IMR-90 (cell line): ENCODE results near the gene RAB31.

Source experiments
- CEBPB ChIP-seq: IDR thresholded peaks from 2 replicates; pipeline ENCODE4 v1.6.1; 2012; ENCODE audit warnings: low read depth, low read length, improper control_type of control experiment
- CHD1 ChIP-seq: IDR thresholded peaks from 2 replicates; pipeline ENCODE4 v1.6.1; 2012; ENCODE audit warnings: low read depth, low read length, improper control_type of control experiment
- CTCF ChIP-seq: conservative IDR thresholded peaks from 2 replicates; pipeline ENCODE4 v1.5.1; 2012; ENCODE audit warnings: mild to moderate bottlenecking, low read depth, low read length, improper control_type of control experiment
- ELK1 ChIP-seq: fragments of 150-350 bp; IDR thresholded peaks from 2 replicates; pipeline ENCODE4 v1.6.1; 2016; ENCODE audit warnings: low read depth, mild to moderate bottlenecking, low read length, moderate library complexity, borderline replicate concordance
- MAFK ChIP-seq: IDR thresholded peaks from 2 replicates; pipeline ENCODE4 v1.6.1; 2012; ENCODE audit warnings: low read depth, low read length, improper control_type of control experiment
- MAZ ChIP-seq: IDR thresholded peaks from 2 replicates; pipeline ENCODE4 v1.6.1; 2012; ENCODE audit warnings: low read depth, mild to moderate bottlenecking, low read length, improper control_type of control experiment, moderate library complexity, borderline replicate concordance
- MXI1 ChIP-seq: IDR thresholded peaks from 2 replicates; pipeline ENCODE4 v1.6.1; 2012; ENCODE audit warnings: low read depth, mild to moderate bottlenecking, low read length, moderate library complexity, borderline replicate concordance
- POLR2A ChIP-seq: IDR thresholded peaks from 2 replicates; pipeline ENCODE4 v1.6.1; 2012; ENCODE audit warnings: mild to moderate bottlenecking, low read depth, low read length
- RAD21 ChIP-seq: IDR thresholded peaks from 2 replicates; pipeline ENCODE4 v1.6.1; 2012; ENCODE audit warnings: low read length, improper control_type of control experiment
- RCOR1 ChIP-seq: IDR thresholded peaks from 2 replicates; pipeline ENCODE4 v1.6.1; 2012; ENCODE audit warnings: mild to moderate bottlenecking, low read length, improper control_type of control experiment; ENCODE audit not compliant: insufficient replicate concordance
- RFX5 ChIP-seq: IDR thresholded peaks from 2 replicates; pipeline ENCODE4 v1.8.0; 2012; ENCODE audit warnings: low read depth, mild to moderate bottlenecking, low read length, moderate library complexity
- SMC3 ChIP-seq: fragments of 150-350 bp; IDR thresholded peaks from 2 replicates; pipeline ENCODE4 v1.6.1; 2016; ENCODE audit warnings: low read depth, mild to moderate bottlenecking, antibody characterized with exemption, low read length, moderate library complexity
- TF ChIP-seq, protein P1 (sequence below): fragments of 150-350 bp; IDR thresholded peaks from 2 replicates; pipeline ENCODE4 v1.6.1; 2017; ENCODE audit warnings: mild to moderate bottlenecking, antibody characterized with exemption, low read length, low read depth

DNA sequence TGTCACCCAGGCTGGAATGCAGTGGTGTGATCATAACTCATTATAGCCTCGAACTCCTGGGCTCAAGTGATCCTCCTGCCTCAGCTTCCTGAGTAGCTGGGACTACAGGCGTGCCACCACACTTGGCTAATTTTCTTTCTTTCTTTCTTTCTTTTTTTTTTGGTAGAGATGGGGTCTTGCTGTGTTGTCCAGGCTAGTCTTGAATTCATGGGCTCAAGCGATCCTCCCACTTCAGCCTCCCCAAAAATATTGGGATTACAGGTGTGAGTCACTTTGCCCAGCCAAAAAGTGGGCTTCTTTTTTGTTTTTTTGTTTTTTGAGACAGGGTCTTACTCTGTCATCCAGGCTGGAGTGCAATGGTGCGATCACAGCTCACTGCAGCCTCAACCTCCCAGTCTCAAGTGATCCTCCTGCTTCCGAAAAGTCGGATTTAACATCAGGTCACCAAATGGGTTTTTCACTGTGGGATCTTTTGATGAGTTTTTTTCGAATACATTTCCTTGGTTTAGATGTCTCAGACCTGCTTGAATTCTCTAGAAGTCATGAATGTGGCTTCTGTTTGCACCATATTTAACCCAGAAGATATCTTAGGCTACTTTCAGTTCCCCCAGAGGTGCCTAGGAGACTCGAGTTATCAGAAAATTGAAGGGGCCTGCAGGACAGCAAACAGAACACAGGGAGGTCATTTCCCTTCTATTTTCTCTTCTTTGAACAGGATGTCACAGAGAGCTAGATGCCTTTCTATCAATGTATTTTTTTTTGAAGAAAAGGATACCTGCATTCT is 8.9 kb downstream of the RAB31 start:
- TF ChIP-seq POLR2A (no peak), CTCF (no peak), CEBPB (no peak), MAFK (no peak), RAD21 (no peak), SMC3 (no peak), CHD1 (no peak), RFX5 (no peak), MXI1 (no peak), RCOR1 (no peak), ELK1 (no peak), MAZ (no peak)
- TF ChIP-seq, protein P1, sequence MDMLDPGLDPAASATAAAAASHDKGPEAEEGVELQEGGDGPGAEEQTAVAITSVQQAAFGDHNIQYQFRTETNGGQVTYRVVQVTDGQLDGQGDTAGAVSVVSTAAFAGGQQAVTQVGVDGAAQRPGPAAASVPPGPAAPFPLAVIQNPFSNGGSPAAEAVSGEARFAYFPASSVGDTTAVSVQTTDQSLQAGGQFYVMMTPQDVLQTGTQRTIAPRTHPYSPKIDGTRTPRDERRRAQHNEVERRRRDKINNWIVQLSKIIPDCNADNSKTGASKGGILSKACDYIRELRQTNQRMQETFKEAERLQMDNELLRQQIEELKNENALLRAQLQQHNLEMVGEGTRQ = no peak
